ENCODE measurements around the gene SUN2.

SUN2 gene

DNA sequence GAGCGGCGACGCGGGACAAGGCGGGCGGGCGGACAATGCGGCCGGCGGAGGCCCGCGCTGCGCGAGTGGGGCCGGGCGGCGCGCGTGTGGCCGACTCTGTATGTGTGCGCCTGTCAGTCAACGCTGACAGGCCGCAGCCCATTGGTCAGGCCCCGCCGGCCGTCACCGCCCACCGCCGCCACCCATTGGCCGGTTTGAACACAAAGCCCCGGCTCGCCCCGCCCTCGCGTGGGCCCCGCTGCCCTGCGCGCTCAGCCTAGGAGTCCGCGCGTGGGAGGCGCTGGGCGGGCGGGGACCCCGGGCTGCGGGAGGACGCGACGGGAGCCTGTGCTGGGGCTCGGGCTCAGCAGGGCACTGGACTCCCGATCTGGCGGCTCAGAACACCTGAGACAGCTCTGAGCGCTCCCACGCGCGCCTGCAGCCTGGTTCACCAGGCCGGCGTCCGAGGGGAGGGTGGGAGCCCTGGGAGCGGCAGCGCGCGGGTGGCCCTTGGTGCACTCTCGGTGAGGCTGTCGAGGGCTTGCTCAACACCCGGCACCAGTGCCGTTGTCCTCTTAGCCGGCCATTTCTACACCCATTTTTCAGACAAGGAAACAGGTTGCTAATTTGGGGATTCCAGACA lies at the start of gene SUN2 (continued):
- TF ChIP-seq ZNF121 (tag by site-specific recombination; IDR thresholded peaks at IDR 0.05), result no peak
- TF ChIP-seq ZEB2 (tag by site-specific recombination; IDR thresholded peaks at IDR 0.05), result 0 out of 2 replicates have a peak, but pooled peaks have one; percentile 25
- TF ChIP-seq ZNF404 (tag by site-specific recombination; IDR thresholded peaks at IDR 0.05), result no peak
- peak; percentile 32; the same call in 1 of the 2 replicates for TF ChIP-seq ZNF341 (tag by site-specific recombination; IDR thresholded peaks at IDR 0.05; ENCODE audit: low read depth)
- no peak for TF ChIP-seq KLF10 (tag by site-specific recombination; IDR thresholded peaks at IDR 0.05)
- TF ChIP-seq ZNF521 (tag by site-specific recombination; IDR thresholded peaks at IDR 0.05), result no peak
- peak; percentile 97 for TF ChIP-seq ZFHX2 (tag by site-specific recombination; conservative IDR thresholded peaks at IDR 0.05)
- TF ChIP-seq, protein P1, sequence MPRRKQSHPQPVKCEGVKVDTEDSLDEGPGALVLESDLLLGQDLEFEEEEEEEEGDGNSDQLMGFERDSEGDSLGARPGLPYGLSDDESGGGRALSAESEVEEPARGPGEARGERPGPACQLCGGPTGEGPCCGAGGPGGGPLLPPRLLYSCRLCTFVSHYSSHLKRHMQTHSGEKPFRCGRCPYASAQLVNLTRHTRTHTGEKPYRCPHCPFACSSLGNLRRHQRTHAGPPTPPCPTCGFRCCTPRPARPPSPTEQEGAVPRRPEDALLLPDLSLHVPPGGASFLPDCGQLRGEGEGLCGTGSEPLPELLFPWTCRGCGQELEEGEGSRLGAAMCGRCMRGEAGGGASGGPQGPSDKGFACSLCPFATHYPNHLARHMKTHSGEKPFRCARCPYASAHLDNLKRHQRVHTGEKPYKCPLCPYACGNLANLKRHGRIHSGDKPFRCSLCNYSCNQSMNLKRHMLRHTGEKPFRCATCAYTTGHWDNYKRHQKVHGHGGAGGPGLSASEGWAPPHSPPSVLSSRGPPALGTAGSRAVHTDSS (tag by site-specific recombination; IDR thresholded peaks at IDR 0.05), result no peak
- TF ChIP-seq, protein P2, sequence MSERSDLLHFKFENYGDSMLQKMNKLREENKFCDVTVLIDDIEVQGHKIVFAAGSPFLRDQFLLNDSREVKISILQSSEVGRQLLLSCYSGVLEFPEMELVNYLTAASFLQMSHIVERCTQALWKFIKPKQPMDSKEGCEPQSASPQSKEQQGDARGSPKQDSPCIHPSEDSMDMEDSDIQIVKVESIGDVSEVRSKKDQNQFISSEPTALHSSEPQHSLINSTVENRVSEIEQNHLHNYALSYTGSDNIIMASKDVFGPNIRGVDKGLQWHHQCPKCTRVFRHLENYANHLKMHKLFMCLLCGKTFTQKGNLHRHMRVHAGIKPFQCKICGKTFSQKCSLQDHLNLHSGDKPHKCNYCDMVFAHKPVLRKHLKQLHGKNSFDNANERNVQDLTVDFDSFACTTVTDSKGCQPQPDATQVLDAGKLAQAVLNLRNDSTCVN (tag by site-specific recombination; optimal IDR thresholded peaks at IDR 0.05), result peak; percentile 84
- TF ChIP-seq ZBTB17 (tag by site-specific recombination; IDR thresholded peaks at IDR 0.05), result no peak
- TF ChIP-seq, protein P3, sequence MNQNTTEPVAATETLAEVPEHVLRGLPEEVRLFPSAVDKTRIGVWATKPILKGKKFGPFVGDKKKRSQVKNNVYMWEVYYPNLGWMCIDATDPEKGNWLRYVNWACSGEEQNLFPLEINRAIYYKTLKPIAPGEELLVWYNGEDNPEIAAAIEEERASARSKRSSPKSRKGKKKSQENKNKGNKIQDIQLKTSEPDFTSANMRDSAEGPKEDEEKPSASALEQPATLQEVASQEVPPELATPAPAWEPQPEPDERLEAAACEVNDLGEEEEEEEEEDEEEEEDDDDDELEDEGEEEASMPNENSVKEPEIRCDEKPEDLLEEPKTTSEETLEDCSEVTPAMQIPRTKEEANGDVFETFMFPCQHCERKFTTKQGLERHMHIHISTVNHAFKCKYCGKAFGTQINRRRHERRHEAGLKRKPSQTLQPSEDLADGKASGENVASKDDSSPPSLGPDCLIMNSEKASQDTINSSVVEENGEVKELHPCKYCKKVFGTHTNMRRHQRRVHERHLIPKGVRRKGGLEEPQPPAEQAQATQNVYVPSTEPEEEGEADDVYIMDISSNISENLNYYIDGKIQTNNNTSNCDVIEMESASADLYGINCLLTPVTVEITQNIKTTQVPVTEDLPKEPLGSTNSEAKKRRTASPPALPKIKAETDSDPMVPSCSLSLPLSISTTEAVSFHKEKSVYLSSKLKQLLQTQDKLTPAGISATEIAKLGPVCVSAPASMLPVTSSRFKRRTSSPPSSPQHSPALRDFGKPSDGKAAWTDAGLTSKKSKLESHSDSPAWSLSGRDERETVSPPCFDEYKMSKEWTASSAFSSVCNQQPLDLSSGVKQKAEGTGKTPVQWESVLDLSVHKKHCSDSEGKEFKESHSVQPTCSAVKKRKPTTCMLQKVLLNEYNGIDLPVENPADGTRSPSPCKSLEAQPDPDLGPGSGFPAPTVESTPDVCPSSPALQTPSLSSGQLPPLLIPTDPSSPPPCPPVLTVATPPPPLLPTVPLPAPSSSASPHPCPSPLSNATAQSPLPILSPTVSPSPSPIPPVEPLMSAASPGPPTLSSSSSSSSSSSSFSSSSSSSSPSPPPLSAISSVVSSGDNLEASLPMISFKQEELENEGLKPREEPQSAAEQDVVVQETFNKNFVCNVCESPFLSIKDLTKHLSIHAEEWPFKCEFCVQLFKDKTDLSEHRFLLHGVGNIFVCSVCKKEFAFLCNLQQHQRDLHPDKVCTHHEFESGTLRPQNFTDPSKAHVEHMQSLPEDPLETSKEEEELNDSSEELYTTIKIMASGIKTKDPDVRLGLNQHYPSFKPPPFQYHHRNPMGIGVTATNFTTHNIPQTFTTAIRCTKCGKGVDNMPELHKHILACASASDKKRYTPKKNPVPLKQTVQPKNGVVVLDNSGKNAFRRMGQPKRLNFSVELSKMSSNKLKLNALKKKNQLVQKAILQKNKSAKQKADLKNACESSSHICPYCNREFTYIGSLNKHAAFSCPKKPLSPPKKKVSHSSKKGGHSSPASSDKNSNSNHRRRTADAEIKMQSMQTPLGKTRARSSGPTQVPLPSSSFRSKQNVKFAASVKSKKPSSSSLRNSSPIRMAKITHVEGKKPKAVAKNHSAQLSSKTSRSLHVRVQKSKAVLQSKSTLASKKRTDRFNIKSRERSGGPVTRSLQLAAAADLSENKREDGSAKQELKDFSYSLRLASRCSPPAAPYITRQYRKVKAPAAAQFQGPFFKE (tag by site-specific recombination; IDR thresholded peaks at IDR 0.05; ENCODE audit: borderline replicate concordance), result no peak
- TF ChIP-seq YY1 (tag by site-specific recombination; IDR thresholded peaks at IDR 0.05), result peak; percentile 54; the same call in 1 of the 2 replicates
- TF ChIP-seq, protein P4, sequence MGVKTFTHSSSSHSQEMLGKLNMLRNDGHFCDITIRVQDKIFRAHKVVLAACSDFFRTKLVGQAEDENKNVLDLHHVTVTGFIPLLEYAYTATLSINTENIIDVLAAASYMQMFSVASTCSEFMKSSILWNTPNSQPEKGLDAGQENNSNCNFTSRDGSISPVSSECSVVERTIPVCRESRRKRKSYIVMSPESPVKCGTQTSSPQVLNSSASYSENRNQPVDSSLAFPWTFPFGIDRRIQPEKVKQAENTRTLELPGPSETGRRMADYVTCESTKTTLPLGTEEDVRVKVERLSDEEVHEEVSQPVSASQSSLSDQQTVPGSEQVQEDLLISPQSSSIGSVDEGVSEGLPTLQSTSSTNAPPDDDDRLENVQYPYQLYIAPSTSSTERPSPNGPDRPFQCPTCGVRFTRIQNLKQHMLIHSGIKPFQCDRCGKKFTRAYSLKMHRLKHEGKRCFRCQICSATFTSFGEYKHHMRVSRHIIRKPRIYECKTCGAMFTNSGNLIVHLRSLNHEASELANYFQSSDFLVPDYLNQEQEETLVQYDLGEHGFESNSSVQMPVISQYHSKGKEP (tag by site-specific recombination; IDR thresholded peaks at IDR 0.05), result no peak
- TF ChIP-seq ZNF202 (tag by site-specific recombination; IDR thresholded peaks at IDR 0.05; ENCODE audit: borderline replicate concordance), result no peak
- TF ChIP-seq, protein P5, sequence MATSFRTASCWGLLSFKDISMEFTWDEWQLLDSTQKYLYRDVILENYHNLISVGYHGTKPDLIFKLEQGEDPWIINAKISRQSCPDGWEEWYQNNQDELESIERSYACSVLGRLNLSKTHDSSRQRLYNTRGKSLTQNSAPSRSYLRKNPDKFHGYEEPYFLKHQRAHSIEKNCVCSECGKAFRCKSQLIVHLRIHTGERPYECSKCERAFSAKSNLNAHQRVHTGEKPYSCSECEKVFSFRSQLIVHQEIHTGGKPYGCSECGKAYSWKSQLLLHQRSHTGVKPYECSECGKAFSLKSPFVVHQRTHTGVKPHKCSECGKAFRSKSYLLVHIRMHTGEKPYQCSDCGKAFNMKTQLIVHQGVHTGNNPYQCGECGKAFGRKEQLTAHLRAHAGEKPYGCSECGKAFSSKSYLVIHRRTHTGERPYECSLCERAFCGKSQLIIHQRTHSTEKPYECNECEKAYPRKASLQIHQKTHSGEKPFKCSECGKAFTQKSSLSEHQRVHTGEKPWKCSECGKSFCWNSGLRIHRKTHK (tag by site-specific recombination; IDR thresholded peaks at IDR 0.05), result no peak
- TF ChIP-seq ZNF23 (tag by site-specific recombination; IDR thresholded peaks at IDR 0.05; ENCODE audit: borderline replicate concordance), result no peak
- TF ChIP-seq, protein P6, sequence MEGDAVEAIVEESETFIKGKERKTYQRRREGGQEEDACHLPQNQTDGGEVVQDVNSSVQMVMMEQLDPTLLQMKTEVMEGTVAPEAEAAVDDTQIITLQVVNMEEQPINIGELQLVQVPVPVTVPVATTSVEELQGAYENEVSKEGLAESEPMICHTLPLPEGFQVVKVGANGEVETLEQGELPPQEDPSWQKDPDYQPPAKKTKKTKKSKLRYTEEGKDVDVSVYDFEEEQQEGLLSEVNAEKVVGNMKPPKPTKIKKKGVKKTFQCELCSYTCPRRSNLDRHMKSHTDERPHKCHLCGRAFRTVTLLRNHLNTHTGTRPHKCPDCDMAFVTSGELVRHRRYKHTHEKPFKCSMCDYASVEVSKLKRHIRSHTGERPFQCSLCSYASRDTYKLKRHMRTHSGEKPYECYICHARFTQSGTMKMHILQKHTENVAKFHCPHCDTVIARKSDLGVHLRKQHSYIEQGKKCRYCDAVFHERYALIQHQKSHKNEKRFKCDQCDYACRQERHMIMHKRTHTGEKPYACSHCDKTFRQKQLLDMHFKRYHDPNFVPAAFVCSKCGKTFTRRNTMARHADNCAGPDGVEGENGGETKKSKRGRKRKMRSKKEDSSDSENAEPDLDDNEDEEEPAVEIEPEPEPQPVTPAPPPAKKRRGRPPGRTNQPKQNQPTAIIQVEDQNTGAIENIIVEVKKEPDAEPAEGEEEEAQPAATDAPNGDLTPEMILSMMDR (tag by site-specific recombination; IDR thresholded peaks at IDR 0.05), result no peak
- peak; percentile 83 for TF ChIP-seq SCRT2 (tag by site-specific recombination; IDR thresholded peaks at IDR 0.05)
- no peak for TF ChIP-seq ZNF792 (tag by site-specific recombination; IDR thresholded peaks at IDR 0.05)
- TF ChIP-seq ZNF785 (tag by site-specific recombination; IDR thresholded peaks at IDR 0.05), result peak; percentile 74; the same call in 1 of the 2 replicates
- no peak for TF ChIP-seq ZNF626 (tag by site-specific recombination; IDR thresholded peaks at IDR 0.05)
- TF ChIP-seq, protein P7, sequence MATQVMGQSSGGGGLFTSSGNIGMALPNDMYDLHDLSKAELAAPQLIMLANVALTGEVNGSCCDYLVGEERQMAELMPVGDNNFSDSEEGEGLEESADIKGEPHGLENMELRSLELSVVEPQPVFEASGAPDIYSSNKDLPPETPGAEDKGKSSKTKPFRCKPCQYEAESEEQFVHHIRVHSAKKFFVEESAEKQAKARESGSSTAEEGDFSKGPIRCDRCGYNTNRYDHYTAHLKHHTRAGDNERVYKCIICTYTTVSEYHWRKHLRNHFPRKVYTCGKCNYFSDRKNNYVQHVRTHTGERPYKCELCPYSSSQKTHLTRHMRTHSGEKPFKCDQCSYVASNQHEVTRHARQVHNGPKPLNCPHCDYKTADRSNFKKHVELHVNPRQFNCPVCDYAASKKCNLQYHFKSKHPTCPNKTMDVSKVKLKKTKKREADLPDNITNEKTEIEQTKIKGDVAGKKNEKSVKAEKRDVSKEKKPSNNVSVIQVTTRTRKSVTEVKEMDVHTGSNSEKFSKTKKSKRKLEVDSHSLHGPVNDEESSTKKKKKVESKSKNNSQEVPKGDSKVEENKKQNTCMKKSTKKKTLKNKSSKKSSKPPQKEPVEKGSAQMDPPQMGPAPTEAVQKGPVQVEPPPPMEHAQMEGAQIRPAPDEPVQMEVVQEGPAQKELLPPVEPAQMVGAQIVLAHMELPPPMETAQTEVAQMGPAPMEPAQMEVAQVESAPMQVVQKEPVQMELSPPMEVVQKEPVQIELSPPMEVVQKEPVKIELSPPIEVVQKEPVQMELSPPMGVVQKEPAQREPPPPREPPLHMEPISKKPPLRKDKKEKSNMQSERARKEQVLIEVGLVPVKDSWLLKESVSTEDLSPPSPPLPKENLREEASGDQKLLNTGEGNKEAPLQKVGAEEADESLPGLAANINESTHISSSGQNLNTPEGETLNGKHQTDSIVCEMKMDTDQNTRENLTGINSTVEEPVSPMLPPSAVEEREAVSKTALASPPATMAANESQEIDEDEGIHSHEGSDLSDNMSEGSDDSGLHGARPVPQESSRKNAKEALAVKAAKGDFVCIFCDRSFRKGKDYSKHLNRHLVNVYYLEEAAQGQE (tag by site-specific recombination; IDR thresholded peaks at IDR 0.05), result no peak; the same call in 1 of the 2 replicates

Measured in HEK293 (cell line).